ENCODE results near the gene RAB11FIP3. TPM values are rescaled to one million over a fixed set of nuclear protein-coding genes. Genes with fewer than 3 reads are reported as not detected.
A peak's percentile ranks its signal among the peaks of the same experiment; 100 is the strongest.

The RAB11FIP3 gene
- total and polyA plus RNA-seq, 2 of the 13 experiments (the other 11 are each of a cell fraction or from before 2014, with no cell fraction given) = 34.3 to 57.6 TPM

- no peak for TF ChIP-seq FOXP1 (IDR thresholded peaks at IDR 0.05)
- no peak for TF ChIP-seq FOXP1 (CRISPR knock-in tag; IDR thresholded peaks at IDR 0.05)
- no peak for TF ChIP-seq RFX3 (CRISPR knock-in tag; IDR thresholded peaks at IDR 0.05)
- no peak for TF ChIP-seq ARID5B (CRISPR knock-in tag; IDR thresholded peaks at IDR 0.05)
- TF ChIP-seq NBN (conservative IDR thresholded peaks at IDR 0.05) = no peak
- no peak for TF ChIP-seq SP1 (IDR thresholded peaks at IDR 0.05)
- TF ChIP-seq SP1 (CRISPR knock-in tag; IDR thresholded peaks at IDR 0.05) = 0 out of 2 replicates have a peak, but pooled peaks have one; percentile 11
- no peak for TF ChIP-seq ZNF460 (CRISPR knock-in tag; IDR thresholded peaks at IDR 0.05; ENCODE audit: borderline replicate concordance)
- TF ChIP-seq KDM4B (CRISPR knock-in tag; IDR thresholded peaks at IDR 0.05) = no peak
- TF ChIP-seq ZBTB49 (CRISPR knock-in tag; IDR thresholded peaks at IDR 0.05; ENCODE audit: borderline replicate concordance) = no peak
- TF ChIP-seq PHF8 (CRISPR knock-in tag; IDR thresholded peaks at IDR 0.05) = no peak
- TF ChIP-seq ZNF326 (CRISPR knock-in tag; IDR thresholded peaks at IDR 0.05; ENCODE audit: borderline replicate concordance) = peak; percentile 79; the same call in 1 of the 2 replicates
- TF ChIP-seq NFE2L2 (IDR thresholded peaks at IDR 0.05; ENCODE audit: low read length) = no peak
- no peak for TF ChIP-seq ATF7 (IDR thresholded peaks at IDR 0.05)
- no peak for TF ChIP-seq ATF7 (CRISPR knock-in tag; IDR thresholded peaks at IDR 0.05)
- TF ChIP-seq ZNF547 (CRISPR knock-in tag; IDR thresholded peaks at IDR 0.05) = 0 out of 2 replicates have a peak, but pooled peaks have one; percentile 27
- TF ChIP-seq POLR2AphosphoS5 (IDR thresholded peaks at IDR 0.05; ENCODE audit: low read depth, low read length) = no peak
- TF ChIP-seq KLF12 (CRISPR knock-in tag; IDR thresholded peaks at IDR 0.05; ENCODE audit: borderline replicate concordance) = no peak
- no peak for TF ChIP-seq NFATC3 (CRISPR knock-in tag; IDR thresholded peaks at IDR 0.05)
- no peak for TF ChIP-seq HNF4A (CRISPR knock-in tag; IDR thresholded peaks at IDR 0.05)
- peak; percentile 14; the same call in 1 of the 2 replicates for TF ChIP-seq ZFP91 (CRISPR knock-in tag; IDR thresholded peaks at IDR 0.05; ENCODE audit: borderline replicate concordance)
- TF ChIP-seq EED (CRISPR knock-in tag; IDR thresholded peaks at IDR 0.05) = no peak
- TF ChIP-seq PBX2 (CRISPR knock-in tag; IDR thresholded peaks at IDR 0.05) = no peak
These were observed 100.2 kb downstream of the RAB11FIP3 start (continued) for GRCh38 chr16:525520-526180.
